HCT116 (cell line): ENCODE data around the gene CFAP161. TPM values are rescaled to one million over a fixed set of nuclear protein-coding genes. Genes with fewer than 3 reads are reported as not detected.

Source experiments
- ATAC-seq: fragments of 200-7000 bp; cut with Tn5 transposase; 2 replicates; pipeline ENCODE4 v1.9.1; 2020; ENCODE audit warnings: mild to moderate bottlenecking, moderate library complexity
- BruUV-seq: library from RNA; stranded (reverse); fragments of 400-500 nt; replicated peaks from 2 replicates; lab custom pipeline; 2021; lab: Mats Ljungman, UMichigan
- CTCF ChIA-PET: fragments of 300-600 bp; sonication (Branson Sonifier 250); formaldehyde crosslinking; loops from one replicate; lab custom pipeline; 2021; ENCODE audit warnings: antibody characterized with exemption; lab: Charles Lee
- POLR2A ChIA-PET: fragments of 300-600, 350-600 bp; sonication (Branson Sonifier 250); formaldehyde crosslinking; loops from one replicate; lab custom pipeline; 2021; ENCODE audit warnings: antibody characterized with exemption; lab: Charles Lee
- RAD21 ChIA-PET, 2 experiments: fragments of 300-600 bp; sonication (Branson Sonifier 250); formaldehyde crosslinking; loops; one replicate each; lab custom pipeline; 2023; ENCODE audit warnings: low total read pairs in 2 of 2; ENCODE audit not compliant: uncharacterized antibody in 2 of 2, unreplicated experiment in 2 of 2, low non-redundant PET in 1 of 2; lab: Charles Lee
- DNase-seq: peaks from one replicate; pipeline ENCODE4 v3.0.0-alpha.2; 2010; ENCODE audit warnings: low read depth, low spot score
- H2AFZ ChIP-seq: fragments of 200-600 bp; shearing (Covaris generic), sonication (generic); 2 replicates; pipeline ENCODE4 v1.6.1; 2017; ENCODE audit warnings: low read depth, mixed run types, mixed read lengths, antibody characterized with exemption, low read length; ENCODE audit not compliant: poor library complexity, severe bottlenecking
- H3K27ac ChIP-seq: 2 replicates; pipeline ENCODE4 v1.5.1; 2012; ENCODE audit warnings: low read depth, low read length
- H3K27me3 ChIP-seq: fragments of 200-600 bp; sonication (generic); 2 replicates; pipeline ENCODE4 v1.6.1; 2016; ENCODE audit warnings: mixed run types, low read length, mixed read lengths; ENCODE audit not compliant: insufficient read depth
- H3K36me3 ChIP-seq, 2 experiments: fragments of 200-500 bp in 1 of 2; fragments of 200-600 bp in 1 of 2; sonication (Bioruptor generic) in 1 of 2; sonication (generic) in 1 of 2; 2 replicates each; pipeline versions ENCODE4 v1.5.1 to v1.6.1; 2014 to 2016; ENCODE audit warnings: low read length in 2 of 2, inconsistent platforms in 1 of 2, mixed read lengths in 1 of 2, mixed run types in 1 of 2; ENCODE audit not compliant: insufficient read depth in 2 of 2, control insufficient read depth in 1 of 2
- H3K4me1 ChIP-seq, 2 experiments: fragments of 200-600 bp in 1 of 2; sonication (generic) in 1 of 2; 2 replicates each; pipeline versions ENCODE4 v1.5.1 to v1.6.1; 2012 to 2017; ENCODE audit warnings: low read length in 2 of 2, inconsistent platforms in 1 of 2, mild to moderate bottlenecking in 1 of 2, mixed read lengths in 1 of 2, mixed run types in 1 of 2, moderate library complexity in 1 of 2; ENCODE audit not compliant: insufficient read depth in 2 of 2, control insufficient read depth in 1 of 2
- H3K4me2 ChIP-seq: fragments of 200-600 bp; sonication (generic); 2 replicates; pipeline ENCODE4 v1.6.1; 2017; ENCODE audit warnings: mixed run types, low read length, mixed read lengths
- H3K4me3 ChIP-seq, 2 experiments: fragments of 200-600 bp in 1 of 2; sonication (generic) in 1 of 2; replicated peaks in 1 of 2; 2 replicates each; pipeline ENCODE4 v1.5.1; 2011 to 2016; ENCODE audit warnings: low read length in 2 of 2, control low read depth in 1 of 2, low read depth in 1 of 2, mild to moderate bottlenecking in 1 of 2, mixed read lengths in 1 of 2, mixed run types in 1 of 2
- H3K79me2 ChIP-seq: fragments of 200-600 bp; sonication (generic); 2 replicates; pipeline ENCODE4 v1.6.1; 2017; ENCODE audit warnings: mild to moderate bottlenecking, mixed run types, low read length, moderate library complexity, mixed read lengths; ENCODE audit not compliant: insufficient read depth
- H3K9ac ChIP-seq: fragments of 200-600 bp; sonication (generic); 2 replicates; pipeline ENCODE4 v1.6.1; 2016; ENCODE audit warnings: low read length, mixed read lengths
- H3K9me2 ChIP-seq: fragments of 200-600 bp; sonication (generic), shearing (Covaris generic); 2 replicates; pipeline ENCODE4 v1.6.1; 2017; ENCODE audit warnings: mixed run types, mild to moderate bottlenecking, moderate library complexity; ENCODE audit not compliant: insufficient read depth
- H3K9me3 ChIP-seq, 2 experiments: fragments of 200-500 bp in 1 of 2; fragments of 200-600 bp in 1 of 2; sonication (Bioruptor generic) in 1 of 2; sonication (generic) in 1 of 2; 2 replicates each; pipeline ENCODE4 v1.6.1; 2014 to 2017; ENCODE audit warnings: low read length in 2 of 2, mixed read lengths in 2 of 2, inconsistent platforms in 1 of 2, low read depth in 1 of 2, mild to moderate bottlenecking in 1 of 2, mixed run types in 1 of 2, moderate library complexity in 1 of 2; ENCODE audit not compliant: control insufficient read depth in 1 of 2, insufficient read depth in 1 of 2
- H4K20me1 ChIP-seq: fragments of 200-600 bp; sonication (generic), shearing (Covaris generic); 2 replicates; pipeline ENCODE4 v1.6.1; 2017; ENCODE audit warnings: mixed run types, mild to moderate bottlenecking, moderate library complexity; ENCODE audit not compliant: insufficient read depth
- ATF3 ChIP-seq: IDR thresholded peaks from 2 replicates; pipeline ENCODE4 v1.6.1; 2012
- CBX3 ChIP-seq: IDR thresholded peaks from 2 replicates; pipeline ENCODE4 v1.6.1; 2012; ENCODE audit warnings: low read depth
- CEBPB ChIP-seq: IDR thresholded peaks from 2 replicates; pipeline ENCODE4 v1.6.1; 2012; ENCODE audit warnings: low read depth
- CTCF ChIP-seq, 3 experiments: fragments of 200-600 bp in 1 of 3; sonication (generic) in 1 of 3; IDR thresholded peaks in 2 of 3; conservative IDR thresholded peaks in 1 of 3; 2 replicates each; pipeline ENCODE4 v1.5.1; 2012 to 2017; ENCODE audit warnings: low read depth in 2 of 3, low read length in 2 of 3, antibody characterized with exemption in 1 of 3, borderline replicate concordance in 1 of 3, control low read depth in 1 of 3, mild to moderate bottlenecking in 1 of 3, mixed read lengths in 1 of 3, mixed run types in 1 of 3, moderate library complexity in 1 of 3; ENCODE audit not compliant: insufficient read depth in 1 of 3
- EGR1 ChIP-seq: IDR thresholded peaks from 2 replicates; pipeline ENCODE4 v1.6.1; 2012; ENCODE audit warnings: low read depth
- ELF1 ChIP-seq: IDR thresholded peaks from 2 replicates; pipeline ENCODE4 v1.6.1; 2012; ENCODE audit warnings: low read depth, borderline replicate concordance
- EZH2phosphoT487 ChIP-seq: fragments of 200-600 bp; IDR thresholded peaks from 2 replicates; pipeline ENCODE4 v1.6.1; 2018; ENCODE audit warnings: antibody characterized with exemption, borderline replicate concordance
- FOSL1 ChIP-seq: IDR thresholded peaks from 2 replicates; pipeline ENCODE4 v1.6.1; 2012; ENCODE audit warnings: low read depth
- JUND ChIP-seq: IDR thresholded peaks from 2 replicates; pipeline ENCODE4 v1.6.1; 2012
- MAX ChIP-seq: IDR thresholded peaks from 2 replicates; pipeline ENCODE4 v1.6.1; 2012
- POLR2AphosphoS5 ChIP-seq: IDR thresholded peaks from 2 replicates; pipeline ENCODE4 v1.6.1; 2011; ENCODE audit warnings: mild to moderate bottlenecking, low read depth, low read length, moderate library complexity
- RAD21 ChIP-seq: IDR thresholded peaks from 2 replicates; pipeline ENCODE4 v1.6.1; 2012; ENCODE audit warnings: low read depth, mild to moderate bottlenecking
- REST ChIP-seq: IDR thresholded peaks from 2 replicates; pipeline ENCODE4 v1.6.1; 2012; ENCODE audit warnings: low read depth
- SP1 ChIP-seq: IDR thresholded peaks from 2 replicates; pipeline ENCODE4 v1.6.1; 2012; ENCODE audit warnings: low read depth
- SRF ChIP-seq: IDR thresholded peaks from 2 replicates; pipeline ENCODE4 v1.6.1; 2012; ENCODE audit warnings: low read depth
- YY1 ChIP-seq: IDR thresholded peaks from 2 replicates; pipeline ENCODE4 v1.6.1; 2011; ENCODE audit warnings: low read length, low read depth, moderate library complexity, mild to moderate bottlenecking; ENCODE audit not compliant: insufficient replicate concordance; ENCODE audit errors: extremely low read depth
- ZBTB33 ChIP-seq: IDR thresholded peaks from 2 replicates; pipeline ENCODE4 v1.6.1; 2011; ENCODE audit warnings: mild to moderate bottlenecking, low read length, moderate library complexity; ENCODE audit not compliant: insufficient replicate concordance; ENCODE audit errors: extremely low read depth
- ZFX ChIP-seq: fragments of 450-650 bp; IDR thresholded peaks from 2 replicates; pipeline ENCODE4 v1.6.1; 2017
- ZNF274 ChIP-seq: fragments of 200-500 bp; sonication (Bioruptor generic); IDR thresholded peaks from 2 replicates; pipeline ENCODE4 v1.6.1; 2014; ENCODE audit warnings: mild to moderate bottlenecking, low read depth, low read length, inconsistent platforms
- intact Hi-C: fragments of 100-400 bp; cut with micrococcal nuclease; formaldehyde crosslinking; loops from 2 replicates; pipeline ENCODE4 v1.10.0; 2022
- total RNA-seq: library from RNA; stranded (reverse); gene quantifications from one replicate; pipeline ENCODE4 v1.2.1, GENCODE V29; 2021; ENCODE audit not compliant: unreplicated experiment

CFAP161 gene
- total RNA-seq, 1 experiment from 2014 or later = 0.15 TPM

GRCh38 chr15:81085213-81085612, 48.9 kb upstream of the CFAP161 start:
- BruUV-seq = no TSS peak
- DNase-seq = no peak
- POLR2A ChIA-PET = no interaction called here

More at GRCh38 chr15:81085213-81085612, 48.9 kb upstream of the CFAP161 start:
- no peaks in the 10 kb centered on the region for H3K9me2 ChIP-seq
- no peaks in the 10 kb centered on the region for H3K79me2 ChIP-seq
- no peak overlapping the region for H2AFZ ChIP-seq
- H3K4me1 ChIP-seq = peaks cover 0 to 6% of the 10 kb centered on the region in 2 experiments; a peak in 1 of 4 replicates
- RAD21 ChIA-PET = no interaction called here
- CTCF ChIA-PET = no interaction called here
- no peaks in the 10 kb centered on the region for H3K36me3 ChIP-seq
- H3K9ac ChIP-seq = no peak overlapping the region
- no peaks in the 10 kb centered on the region for H3K27me3 ChIP-seq
- H4K20me1 ChIP-seq = no peaks in the 10 kb centered on the region
- intact Hi-C loops = no loop called here
- H3K4me2 ChIP-seq = no peak overlapping the region
- ATAC-seq = no peak
- H3K27ac ChIP-seq = no peak overlapping the region
- TF ChIP-seq SRF (no peak), CEBPB (no peak), REST (no peak), YY1 (no peak), ZNF274 (no peak), RAD21 (no peak), CBX3 (no peak), POLR2AphosphoS5 (no peak), JUND (no peak), ELF1 (no peak), SP1 (no peak), ZBTB33 (no peak), MAX (no peak), FOSL1 (no peak), EZH2phosphoT487 (no peak), ZFX (no peak), CTCF (IDR thresholded peaks at IDR 0.05 in 2 of 3, conservative IDR thresholded peaks at IDR 0.05 in 1 of 3; ENCODE audit: borderline replicate concordance in 1 of 3, insufficient read depth in 1 of 3, low read depth in 2 of 3, low read length in 2 of 3) (no peak), ATF3 (no peak), EGR1 (no peak)
- no peaks in the 10 kb centered on the region for H3K9me3 ChIP-seq
- H3K4me3 ChIP-seq = no peak overlapping the region
